ENCODE measurements around the gene SPOP. TPM values are rescaled to one million over a fixed set of nuclear protein-coding genes. Genes with fewer than 3 reads are reported as not detected.

The SPOP gene
- total RNA-seq, 1 experiment from 2014 or later = 58.0 TPM

GRCh38 chr17:49566668-49567071, 111.2 kb downstream of the SPOP start:
- no peak for TF ChIP-seq POLR2AphosphoS5 (IDR thresholded peaks at IDR 0.05; ENCODE audit: low read depth, low read length)
- no peak for TF ChIP-seq SIN3A (IDR thresholded peaks at IDR 0.05; ENCODE audit: borderline replicate concordance, insufficient read depth, low read depth, low read length)
- TF ChIP-seq CTCF (IDR thresholded peaks at IDR 0.05) = no peak
- TF ChIP-seq REST (IDR thresholded peaks at IDR 0.05; ENCODE audit: insufficient read depth in 1 of 2, low read depth in 2 of 2, low read length in 1 of 2) = no peak
- TF ChIP-seq TCF7L2 (IDR thresholded peaks at IDR 0.05; ENCODE audit: low read depth, low read length) = no peak
- Histone ChIP-seq H3K27ac (ENCODE audit: low read length) (no peak overlapping the region), H3K4me1 (ENCODE audit: control insufficient read depth, insufficient read depth, low read length) (peaks cover 7% of the 10 kb centered on the region), H3K4me3 (ENCODE audit: low read depth in 2 of 2, low read length in 2 of 2) (no peak overlapping the region), H3K9me3 (ENCODE audit: control insufficient read depth, insufficient read depth, low read depth, low read length) (no peaks in the 10 kb centered on the region), H3K36me3 (ENCODE audit: control insufficient read depth, insufficient read depth, low read length) (no peaks in the 10 kb centered on the region), H3K27me3 (ENCODE audit: control insufficient read depth, insufficient read depth, low read length) (peaks cover 3% of the 10 kb centered on the region)
- ATAC-seq (no peak), DNase-seq (ENCODE audit: low read depth, low spot score) (no peak)
- BruUV-seq (replicated peaks) = no TSS peak
- in situ Hi-C loops (cut with HindIII; ENCODE audit: low pct_unique_long_range_greater_than_20kb, low sequenced_read_pairs) = no loop called here
- ChIA-PET CTCF (interaction anchor here (0.6 kb wide), 1 partner anchor 19 kb away, joined by 6 read pairs; no protein-coding TSS in a partner anchor), POLR2A (no interaction called here)
- intact Hi-C loops (cut with micrococcal nuclease; ENCODE audit: unreplicated experiment) = no loop called here

- H3K27ac ChIP-seq (ENCODE audit: low read length) = no peak overlapping the region
- peaks cover 3% of the 10 kb centered on the region for H3K27me3 ChIP-seq (ENCODE audit: control insufficient read depth, insufficient read depth, low read length)
- ATAC-seq (no peak), DNase-seq (ENCODE audit: low read depth, low spot score) (no peak)
- CTCF ChIA-PET = interaction anchor here (0.6 to 1.1 kb wide), 3 partner anchors 10 to 20 kb away, joined by 3 to 6 read pairs (median 4); no protein-coding TSS in a partner anchor
- TF ChIP-seq REST (IDR thresholded peaks at IDR 0.05; ENCODE audit: insufficient read depth in 1 of 2, low read depth in 2 of 2, low read length in 1 of 2) (no peak), SIN3A (IDR thresholded peaks at IDR 0.05; ENCODE audit: borderline replicate concordance, insufficient read depth, low read depth, low read length) (no peak), POLR2AphosphoS5 (IDR thresholded peaks at IDR 0.05; ENCODE audit: low read depth, low read length) (no peak), CTCF (IDR thresholded peaks at IDR 0.05) (no peak), TCF7L2 (IDR thresholded peaks at IDR 0.05; ENCODE audit: low read depth, low read length) (no peak)
- in situ Hi-C loops (cut with HindIII; ENCODE audit: low pct_unique_long_range_greater_than_20kb, low sequenced_read_pairs) = no loop called here
- no peaks in the 10 kb centered on the region for H3K9me3 ChIP-seq (ENCODE audit: control insufficient read depth, insufficient read depth, low read depth, low read length)
- intact Hi-C loops (cut with micrococcal nuclease; ENCODE audit: unreplicated experiment) = no loop called here
- POLR2A ChIA-PET = no interaction called here
- BruUV-seq (replicated peaks) = no TSS peak
- H3K4me1 ChIP-seq (ENCODE audit: control insufficient read depth, insufficient read depth, low read length) = peaks cover 7% of the 10 kb centered on the region
- H3K36me3 ChIP-seq (ENCODE audit: control insufficient read depth, insufficient read depth, low read length) = no peaks in the 10 kb centered on the region
- no peak overlapping the region for H3K4me3 ChIP-seq (ENCODE audit: low read depth in 2 of 2, low read length in 2 of 2)
These were observed 111.9 kb downstream of the SPOP start for GRCh38 chr17:49565948-49566491.
